GM23338 (cell line): ENCODE measurements around the gene SLC26A5.

Source experiments
- CREB1 ChIP-seq: fragments of 250-450 bp; sonication (Bioruptor Pico); IDR thresholded peaks from 2 replicates; pipeline ENCODE4 v1.5.0; 2020; ENCODE audit warnings: low read depth, mild to moderate bottlenecking, moderate library complexity
- EZH2 ChIP-seq: fragments of 200-600 bp; sonication (generic); IDR thresholded peaks from one replicate; pipeline ENCODE4 v1.8.0; 2017; ENCODE audit warnings: antibody characterized with exemption, mild to moderate bottlenecking, low read depth; ENCODE audit not compliant: unreplicated experiment
- EZH2phosphoT487 ChIP-seq: fragments of 200-600 bp; sonication (generic); IDR thresholded peaks from one replicate; pipeline ENCODE4 v1.8.1; 2018; ENCODE audit warnings: antibody characterized with exemption; ENCODE audit not compliant: unreplicated experiment
- JUNB ChIP-seq: IDR thresholded peaks from one replicate; pipeline ENCODE4 v1.6.1; 2016; ENCODE audit warnings: antibody characterized with exemption; ENCODE audit not compliant: unreplicated experiment
- POLR2AphosphoS5 ChIP-seq: IDR thresholded peaks from 2 replicates; pipeline ENCODE4 v1.6.1; 2016; ENCODE audit warnings: antibody characterized with exemption, low read depth
- TF ChIP-seq, protein P1 (sequence below), 2 experiments: fragments of 200-600 bp in 1 of 2; sonication (generic) in 1 of 2; conservative IDR thresholded peaks; 2 replicates each; pipeline versions ENCODE4 v1.5.1 to v1.6.1; 2016 to 2017; ENCODE audit warnings: antibody characterized with exemption in 2 of 2, low read depth in 2 of 2, mild to moderate bottlenecking in 2 of 2, moderate library complexity in 1 of 2
- TF ChIP-seq, protein P2 (sequence below): IDR thresholded peaks from one replicate; pipeline ENCODE4 v1.6.1; 2018; ENCODE audit warnings: antibody characterized with exemption; ENCODE audit not compliant: unreplicated experiment

DNA sequence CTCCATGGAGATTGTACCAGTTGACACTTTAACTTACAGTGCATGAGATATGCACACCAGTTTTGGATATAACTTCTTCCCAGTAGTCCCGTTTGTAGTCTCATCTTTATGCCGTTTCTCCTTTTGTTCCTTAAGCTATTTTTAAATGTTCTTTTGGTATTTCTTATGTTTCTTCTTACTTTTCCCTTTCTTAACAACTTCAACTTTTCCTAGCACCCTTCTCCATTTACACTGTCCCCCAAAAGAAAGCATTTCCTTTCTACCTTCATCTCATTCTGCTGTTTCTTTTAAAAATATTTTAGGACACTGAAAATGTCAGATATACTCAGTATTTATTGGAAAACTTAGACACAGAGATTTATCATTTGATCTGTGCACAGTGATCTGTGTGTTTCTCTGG lies 97.0 kb downstream of the SLC26A5 start:
- TF ChIP-seq, protein P1, sequence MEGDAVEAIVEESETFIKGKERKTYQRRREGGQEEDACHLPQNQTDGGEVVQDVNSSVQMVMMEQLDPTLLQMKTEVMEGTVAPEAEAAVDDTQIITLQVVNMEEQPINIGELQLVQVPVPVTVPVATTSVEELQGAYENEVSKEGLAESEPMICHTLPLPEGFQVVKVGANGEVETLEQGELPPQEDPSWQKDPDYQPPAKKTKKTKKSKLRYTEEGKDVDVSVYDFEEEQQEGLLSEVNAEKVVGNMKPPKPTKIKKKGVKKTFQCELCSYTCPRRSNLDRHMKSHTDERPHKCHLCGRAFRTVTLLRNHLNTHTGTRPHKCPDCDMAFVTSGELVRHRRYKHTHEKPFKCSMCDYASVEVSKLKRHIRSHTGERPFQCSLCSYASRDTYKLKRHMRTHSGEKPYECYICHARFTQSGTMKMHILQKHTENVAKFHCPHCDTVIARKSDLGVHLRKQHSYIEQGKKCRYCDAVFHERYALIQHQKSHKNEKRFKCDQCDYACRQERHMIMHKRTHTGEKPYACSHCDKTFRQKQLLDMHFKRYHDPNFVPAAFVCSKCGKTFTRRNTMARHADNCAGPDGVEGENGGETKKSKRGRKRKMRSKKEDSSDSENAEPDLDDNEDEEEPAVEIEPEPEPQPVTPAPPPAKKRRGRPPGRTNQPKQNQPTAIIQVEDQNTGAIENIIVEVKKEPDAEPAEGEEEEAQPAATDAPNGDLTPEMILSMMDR (conservative IDR thresholded peaks at IDR 0.05; ENCODE audit: low read depth in 2 of 2): no peak
- no peak for TF ChIP-seq EZH2
- no peak for TF ChIP-seq POLR2AphosphoS5
- no peak for TF ChIP-seq EZH2phosphoT487
- TF ChIP-seq JUNB: no peak
- TF ChIP-seq, protein P2, sequence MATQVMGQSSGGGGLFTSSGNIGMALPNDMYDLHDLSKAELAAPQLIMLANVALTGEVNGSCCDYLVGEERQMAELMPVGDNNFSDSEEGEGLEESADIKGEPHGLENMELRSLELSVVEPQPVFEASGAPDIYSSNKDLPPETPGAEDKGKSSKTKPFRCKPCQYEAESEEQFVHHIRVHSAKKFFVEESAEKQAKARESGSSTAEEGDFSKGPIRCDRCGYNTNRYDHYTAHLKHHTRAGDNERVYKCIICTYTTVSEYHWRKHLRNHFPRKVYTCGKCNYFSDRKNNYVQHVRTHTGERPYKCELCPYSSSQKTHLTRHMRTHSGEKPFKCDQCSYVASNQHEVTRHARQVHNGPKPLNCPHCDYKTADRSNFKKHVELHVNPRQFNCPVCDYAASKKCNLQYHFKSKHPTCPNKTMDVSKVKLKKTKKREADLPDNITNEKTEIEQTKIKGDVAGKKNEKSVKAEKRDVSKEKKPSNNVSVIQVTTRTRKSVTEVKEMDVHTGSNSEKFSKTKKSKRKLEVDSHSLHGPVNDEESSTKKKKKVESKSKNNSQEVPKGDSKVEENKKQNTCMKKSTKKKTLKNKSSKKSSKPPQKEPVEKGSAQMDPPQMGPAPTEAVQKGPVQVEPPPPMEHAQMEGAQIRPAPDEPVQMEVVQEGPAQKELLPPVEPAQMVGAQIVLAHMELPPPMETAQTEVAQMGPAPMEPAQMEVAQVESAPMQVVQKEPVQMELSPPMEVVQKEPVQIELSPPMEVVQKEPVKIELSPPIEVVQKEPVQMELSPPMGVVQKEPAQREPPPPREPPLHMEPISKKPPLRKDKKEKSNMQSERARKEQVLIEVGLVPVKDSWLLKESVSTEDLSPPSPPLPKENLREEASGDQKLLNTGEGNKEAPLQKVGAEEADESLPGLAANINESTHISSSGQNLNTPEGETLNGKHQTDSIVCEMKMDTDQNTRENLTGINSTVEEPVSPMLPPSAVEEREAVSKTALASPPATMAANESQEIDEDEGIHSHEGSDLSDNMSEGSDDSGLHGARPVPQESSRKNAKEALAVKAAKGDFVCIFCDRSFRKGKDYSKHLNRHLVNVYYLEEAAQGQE: no peak
- TF ChIP-seq CREB1 (CRISPR knock-in tag): no peak
